SK-N-SH treated with all-trans-retinoic acid at 6 μM for 48 hours (cell line): Measurements from ENCODE around the gene DPYD.

Experiments used
- BACH2 ChIP-seq: fragments of 250-450 bp; sonication (Bioruptor Pico); IDR thresholded peaks from 2 replicates; pipeline ENCODE4 v1.9.0; 2021; ENCODE audit warnings: mild to moderate bottlenecking, borderline replicate concordance
- CSDC2 ChIP-seq: fragments of 250-450 bp; sonication (Bioruptor Pico); IDR thresholded peaks from 2 replicates; pipeline ENCODE4 v1.5.0; 2020; ENCODE audit warnings: mild to moderate bottlenecking, moderate library complexity
- ESRRG ChIP-seq: fragments of 250-450 bp; sonication (Bioruptor Pico); IDR thresholded peaks from 2 replicates; pipeline ENCODE4 v1.6.1; 2021; ENCODE audit warnings: mild to moderate bottlenecking
- OSR1 ChIP-seq: fragments of 250-450 bp; sonication (Bioruptor Pico); IDR thresholded peaks from 2 replicates; pipeline ENCODE4 v1.8.0; 2022; ENCODE audit warnings: moderate library complexity, mild to moderate bottlenecking, inconsistent platforms
- SNAI2 ChIP-seq: fragments of 250-450 bp; sonication (Bioruptor Pico); IDR thresholded peaks from 2 replicates; pipeline ENCODE4 v1.5.0; 2020; ENCODE audit warnings: mild to moderate bottlenecking, moderate library complexity
- TOX ChIP-seq: fragments of 250-450 bp; sonication (Bioruptor Pico); IDR thresholded peaks from 2 replicates; pipeline ENCODE4 v1.8.0; 2021; ENCODE audit warnings: mild to moderate bottlenecking, moderate library complexity, borderline replicate concordance
- ZC3H10 ChIP-seq: fragments of 250-450 bp; sonication (Bioruptor Pico); IDR thresholded peaks from 2 replicates; pipeline ENCODE4 v1.5.1; 2021; ENCODE audit warnings: mild to moderate bottlenecking, moderate library complexity
- TF ChIP-seq, protein P1 (sequence below): fragments of 250-450 bp; sonication (Bioruptor Pico); IDR thresholded peaks from 2 replicates; pipeline ENCODE4 v1.5.1; 2021; ENCODE audit warnings: mild to moderate bottlenecking, moderate library complexity
- TF ChIP-seq, protein P2 (sequence below): fragments of 250-450 bp; sonication (Bioruptor Pico); IDR thresholded peaks from 2 replicates; pipeline ENCODE4 v1.5.0; 2020; ENCODE audit warnings: mild to moderate bottlenecking, moderate library complexity
- TF ChIP-seq, protein P3 (sequence below): fragments of 250-450 bp; sonication (Bioruptor Pico); IDR thresholded peaks from 2 replicates; pipeline ENCODE4 v1.8.0; 2021; ENCODE audit warnings: low read depth, mild to moderate bottlenecking, moderate library complexity, borderline replicate concordance
- TF ChIP-seq, protein P4 (sequence below): fragments of 250-450 bp; sonication (Bioruptor Pico); IDR thresholded peaks from 2 replicates; pipeline ENCODE4 v1.8.0; 2020; ENCODE audit warnings: mild to moderate bottlenecking, moderate library complexity, borderline replicate concordance

DNA sequence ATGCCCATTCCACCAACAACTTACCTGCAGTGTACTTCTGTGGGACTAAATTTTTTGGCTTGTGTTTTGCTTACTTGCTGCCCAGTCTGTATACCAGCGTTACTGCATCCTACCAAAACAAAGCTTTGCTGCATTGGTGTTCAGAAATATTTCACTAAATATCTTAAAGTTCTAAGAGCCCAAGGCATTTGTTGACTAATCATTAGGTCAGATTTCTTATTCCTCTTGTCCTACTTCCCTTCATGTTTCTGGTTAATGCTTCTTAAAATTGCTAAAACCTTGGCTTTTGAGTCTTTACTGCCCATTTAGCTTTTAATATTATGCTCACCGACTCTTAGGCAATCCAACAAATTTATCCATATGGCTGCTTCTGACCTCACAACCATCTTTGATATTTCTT is 161.8 kb downstream of the DPYD start:
- TF ChIP-seq, protein P1, sequence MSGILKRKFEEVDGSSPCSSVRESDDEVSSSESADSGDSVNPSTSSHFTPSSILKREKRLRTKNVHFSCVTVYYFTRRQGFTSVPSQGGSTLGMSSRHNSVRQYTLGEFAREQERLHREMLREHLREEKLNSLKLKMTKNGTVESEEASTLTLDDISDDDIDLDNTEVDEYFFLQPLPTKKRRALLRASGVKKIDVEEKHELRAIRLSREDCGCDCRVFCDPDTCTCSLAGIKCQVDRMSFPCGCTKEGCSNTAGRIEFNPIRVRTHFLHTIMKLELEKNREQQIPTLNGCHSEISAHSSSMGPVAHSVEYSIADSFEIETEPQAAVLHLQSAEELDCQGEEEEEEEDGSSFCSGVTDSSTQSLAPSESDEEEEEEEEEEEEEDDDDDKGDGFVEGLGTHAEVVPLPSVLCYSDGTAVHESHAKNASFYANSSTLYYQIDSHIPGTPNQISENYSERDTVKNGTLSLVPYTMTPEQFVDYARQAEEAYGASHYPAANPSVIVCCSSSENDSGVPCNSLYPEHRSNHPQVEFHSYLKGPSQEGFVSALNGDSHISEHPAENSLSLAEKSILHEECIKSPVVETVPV, result no peak
- TF ChIP-seq OSR1 (CRISPR knock-in tag) (no peak), TOX (CRISPR knock-in tag) (no peak), ESRRG (CRISPR knock-in tag) (no peak), ZC3H10 (CRISPR knock-in tag) (no peak), SNAI2 (CRISPR knock-in tag) (no peak), BACH2 (no peak), CSDC2 (CRISPR knock-in tag) (no peak)
- TF ChIP-seq, protein P2, sequence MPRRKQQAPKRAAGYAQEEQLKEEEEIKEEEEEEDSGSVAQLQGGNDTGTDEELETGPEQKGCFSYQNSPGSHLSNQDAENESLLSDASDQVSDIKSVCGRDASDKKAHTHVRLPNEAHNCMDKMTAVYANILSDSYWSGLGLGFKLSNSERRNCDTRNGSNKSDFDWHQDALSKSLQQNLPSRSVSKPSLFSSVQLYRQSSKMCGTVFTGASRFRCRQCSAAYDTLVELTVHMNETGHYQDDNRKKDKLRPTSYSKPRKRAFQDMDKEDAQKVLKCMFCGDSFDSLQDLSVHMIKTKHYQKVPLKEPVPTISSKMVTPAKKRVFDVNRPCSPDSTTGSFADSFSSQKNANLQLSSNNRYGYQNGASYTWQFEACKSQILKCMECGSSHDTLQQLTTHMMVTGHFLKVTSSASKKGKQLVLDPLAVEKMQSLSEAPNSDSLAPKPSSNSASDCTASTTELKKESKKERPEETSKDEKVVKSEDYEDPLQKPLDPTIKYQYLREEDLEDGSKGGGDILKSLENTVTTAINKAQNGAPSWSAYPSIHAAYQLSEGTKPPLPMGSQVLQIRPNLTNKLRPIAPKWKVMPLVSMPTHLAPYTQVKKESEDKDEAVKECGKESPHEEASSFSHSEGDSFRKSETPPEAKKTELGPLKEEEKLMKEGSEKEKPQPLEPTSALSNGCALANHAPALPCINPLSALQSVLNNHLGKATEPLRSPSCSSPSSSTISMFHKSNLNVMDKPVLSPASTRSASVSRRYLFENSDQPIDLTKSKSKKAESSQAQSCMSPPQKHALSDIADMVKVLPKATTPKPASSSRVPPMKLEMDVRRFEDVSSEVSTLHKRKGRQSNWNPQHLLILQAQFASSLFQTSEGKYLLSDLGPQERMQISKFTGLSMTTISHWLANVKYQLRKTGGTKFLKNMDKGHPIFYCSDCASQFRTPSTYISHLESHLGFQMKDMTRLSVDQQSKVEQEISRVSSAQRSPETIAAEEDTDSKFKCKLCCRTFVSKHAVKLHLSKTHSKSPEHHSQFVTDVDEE, result no peak
- TF ChIP-seq, protein P3, sequence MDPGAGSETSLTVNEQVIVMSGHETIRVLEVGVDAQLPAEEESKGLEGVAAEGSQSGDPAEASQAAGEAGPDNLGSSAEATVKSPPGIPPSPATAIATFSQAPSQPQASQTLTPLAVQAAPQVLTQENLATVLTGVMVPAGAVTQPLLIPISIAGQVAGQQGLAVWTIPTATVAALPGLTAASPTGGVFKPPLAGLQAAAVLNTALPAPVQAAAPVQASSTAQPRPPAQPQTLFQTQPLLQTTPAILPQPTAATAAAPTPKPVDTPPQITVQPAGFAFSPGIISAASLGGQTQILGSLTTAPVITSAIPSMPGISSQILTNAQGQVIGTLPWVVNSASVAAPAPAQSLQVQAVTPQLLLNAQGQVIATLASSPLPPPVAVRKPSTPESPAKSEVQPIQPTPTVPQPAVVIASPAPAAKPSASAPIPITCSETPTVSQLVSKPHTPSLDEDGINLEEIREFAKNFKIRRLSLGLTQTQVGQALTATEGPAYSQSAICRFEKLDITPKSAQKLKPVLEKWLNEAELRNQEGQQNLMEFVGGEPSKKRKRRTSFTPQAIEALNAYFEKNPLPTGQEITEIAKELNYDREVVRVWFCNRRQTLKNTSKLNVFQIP (CRISPR knock-in tag), result no peak
- TF ChIP-seq, protein P4, sequence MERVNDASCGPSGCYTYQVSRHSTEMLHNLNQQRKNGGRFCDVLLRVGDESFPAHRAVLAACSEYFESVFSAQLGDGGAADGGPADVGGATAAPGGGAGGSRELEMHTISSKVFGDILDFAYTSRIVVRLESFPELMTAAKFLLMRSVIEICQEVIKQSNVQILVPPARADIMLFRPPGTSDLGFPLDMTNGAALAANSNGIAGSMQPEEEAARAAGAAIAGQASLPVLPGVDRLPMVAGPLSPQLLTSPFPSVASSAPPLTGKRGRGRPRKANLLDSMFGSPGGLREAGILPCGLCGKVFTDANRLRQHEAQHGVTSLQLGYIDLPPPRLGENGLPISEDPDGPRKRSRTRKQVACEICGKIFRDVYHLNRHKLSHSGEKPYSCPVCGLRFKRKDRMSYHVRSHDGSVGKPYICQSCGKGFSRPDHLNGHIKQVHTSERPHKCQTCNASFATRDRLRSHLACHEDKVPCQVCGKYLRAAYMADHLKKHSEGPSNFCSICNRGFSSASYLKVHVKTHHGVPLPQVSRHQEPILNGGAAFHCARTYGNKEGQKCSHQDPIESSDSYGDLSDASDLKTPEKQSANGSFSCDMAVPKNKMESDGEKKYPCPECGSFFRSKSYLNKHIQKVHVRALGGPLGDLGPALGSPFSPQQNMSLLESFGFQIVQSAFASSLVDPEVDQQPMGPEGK (CRISPR knock-in tag), result no peak
